Liver (tissue), 9 donors: ENCODE measurements around the gene C5orf34. TPM values are rescaled to one million over a fixed set of nuclear protein-coding genes. Genes with fewer than 3 reads are reported as not detected.

Source experiments
- DNase-seq: peaks from one replicate; pipeline ENCODE4 v3.0.0-alpha.2; 2017; ENCODE audit warnings: low spot score
- H3K27ac ChIP-seq, 2 donors: one replicate each; pipeline ENCODE4 v1.7.0; 2013; ENCODE audit warnings: inconsistent platforms in 2 of 2, low read length in 2 of 2, control low read depth in 1 of 2, low read depth in 1 of 2, mild to moderate bottlenecking in 1 of 2
- H3K27me3 ChIP-seq, 4 donors: one replicate each; pipeline versions ENCODE4 v1.6.1 to v1.7.0; 2013; ENCODE audit warnings: low read length in 3 of 4, inconsistent platforms in 1 of 4, mild to moderate bottlenecking in 1 of 4, moderate library complexity in 1 of 4; ENCODE audit not compliant: control insufficient read depth in 4 of 4, insufficient read depth in 4 of 4
- H3K36me3 ChIP-seq, 4 donors: one replicate each; pipeline versions ENCODE4 v1.6.1 to v1.7.0; 2013; ENCODE audit warnings: low read length in 3 of 4, mild to moderate bottlenecking in 3 of 4, low read depth in 1 of 4, moderate library complexity in 1 of 4; ENCODE audit not compliant: control insufficient read depth in 4 of 4, insufficient read depth in 3 of 4
- H3K4me1 ChIP-seq, 4 donors: one replicate each; pipeline versions ENCODE4 v1.6.1 to v1.7.0; 2013; ENCODE audit warnings: low read length in 3 of 4, mild to moderate bottlenecking in 3 of 4, moderate library complexity in 1 of 4; ENCODE audit not compliant: control insufficient read depth in 4 of 4, insufficient read depth in 4 of 4
- H3K4me3 ChIP-seq, 3 donors: one replicate each; pipeline versions ENCODE4 v1.6.1 to v1.7.0; 2013; ENCODE audit warnings: low read length in 3 of 3, control low read depth in 1 of 3, low read depth in 1 of 3, mild to moderate bottlenecking in 1 of 3
- H3K9ac ChIP-seq, 2 donors: one replicate each; pipeline ENCODE4 v1.7.0; 2013; ENCODE audit warnings: low read length in 2 of 2, mild to moderate bottlenecking in 2 of 2, moderate library complexity in 2 of 2, control low read depth in 1 of 2, low read depth in 1 of 2
- H3K9me3 ChIP-seq, 4 donors: one replicate each; pipeline versions ENCODE4 v1.6.1 to v1.7.0; 2013; ENCODE audit warnings: low read length in 3 of 4; ENCODE audit not compliant: control insufficient read depth in 4 of 4
- EGR1 ChIP-seq, 2 donors: IDR thresholded peaks; 2 replicates each; pipeline ENCODE4 v1.6.1; 2016 to 2018; ENCODE audit warnings: antibody characterized with exemption in 2 of 2, low read depth in 2 of 2
- FOXA1 ChIP-seq: IDR thresholded peaks from 2 replicates; pipeline ENCODE4 v1.6.1; 2016; ENCODE audit warnings: antibody characterized with exemption
- FOXA2 ChIP-seq: IDR thresholded peaks from 2 replicates; pipeline ENCODE4 v1.6.1; 2016; ENCODE audit warnings: antibody characterized with exemption
- GABPA ChIP-seq, 2 donors: IDR thresholded peaks in 1 of 2; conservative IDR thresholded peaks in 1 of 2; 2 replicates each; pipeline ENCODE4 v1.6.1; 2016; ENCODE audit warnings: antibody characterized with exemption in 2 of 2, mild to moderate bottlenecking in 1 of 2, moderate library complexity in 1 of 2
- HNF4A ChIP-seq, 2 donors: conservative IDR thresholded peaks; 2 replicates each; pipeline ENCODE4 v1.6.1; 2016; ENCODE audit warnings: antibody characterized with exemption in 2 of 2, mild to moderate bottlenecking in 2 of 2
- HNF4G ChIP-seq: IDR thresholded peaks from 2 replicates; pipeline ENCODE4 v1.6.1; 2016; ENCODE audit warnings: antibody characterized with exemption
- JUND ChIP-seq, 2 donors: IDR thresholded peaks; 2 replicates each; pipeline ENCODE4 v1.6.1; 2016; ENCODE audit warnings: antibody characterized with exemption in 2 of 2
- NR2F2 ChIP-seq: IDR thresholded peaks from 2 replicates; pipeline ENCODE4 v1.6.1; 2016; ENCODE audit warnings: antibody characterized with exemption
- REST ChIP-seq: IDR thresholded peaks from 2 replicates; pipeline ENCODE4 v1.6.1; 2016; ENCODE audit warnings: antibody characterized with exemption, mild to moderate bottlenecking
- RXRA ChIP-seq, 2 donors: IDR thresholded peaks; 2 replicates each; pipeline ENCODE4 v1.6.1; 2017 to 2018; ENCODE audit warnings: antibody characterized with exemption in 2 of 2, mild to moderate bottlenecking in 1 of 2
- SP1 ChIP-seq: IDR thresholded peaks from 2 replicates; pipeline ENCODE4 v1.6.1; 2018; ENCODE audit warnings: antibody characterized with exemption, mild to moderate bottlenecking
- TAF1 ChIP-seq: conservative IDR thresholded peaks from 2 replicates; pipeline ENCODE4 v1.6.1; 2016; ENCODE audit warnings: antibody characterized with exemption, mild to moderate bottlenecking
- YY1 ChIP-seq: IDR thresholded peaks from 2 replicates; pipeline ENCODE4 v1.6.1; 2016; ENCODE audit warnings: antibody characterized with exemption, mild to moderate bottlenecking
- WGBS: extraction: QIAGEN DNeasy Blood & Tissue Kit; methylation state at CpG from one replicate; pipeline ENCODE4 v1.1.7; 2013; 5-methylcytosine and 5-hydroxymethylcytosine counted together
- polyA plus RNA-seq, 2 donors: library from polyadenylated mRNA; stranded (reverse) in 1 of 2; unstranded in 1 of 2; fragments of 200-250 nt in 1 of 2; fragments of >200 nt in 1 of 2; fragmentation: Nextera tagmentation in 1 of 2; extraction: Ambion mirVana in 1 of 2; gene quantifications; one replicate each; pipeline versions ENCODE4 v1.2.1 to v1.2.3, GENCODE V29; 2013 to 2015
- total RNA-seq, 2 donors: library from RNA; depleted of rRNA; stranded (reverse); fragments of >200 nt; gene quantifications; one replicate each; pipeline ENCODE4 v1.2.3, GENCODE V29; 2014
- TF ChIP-seq, protein P1 (sequence below): IDR thresholded peaks from 2 replicates; pipeline ENCODE4 v1.6.1; 2016; ENCODE audit warnings: antibody characterized with exemption
- TF ChIP-seq, protein P2 (sequence below): fragments of 150-350 bp; IDR thresholded peaks from 2 replicates; pipeline ENCODE4 v1.5.1; 2017; ENCODE audit warnings: improper control_type of control experiment, low read depth, low read length; ENCODE audit not compliant: missing input control
- TF ChIP-seq, protein P3 (sequence below): IDR thresholded peaks from 2 replicates; pipeline ENCODE4 v1.6.1; 2016; ENCODE audit warnings: antibody characterized with exemption
- TF ChIP-seq, protein P4 (sequence below): IDR thresholded peaks from 2 replicates; pipeline ENCODE4 v1.6.1; 2016; ENCODE audit warnings: antibody characterized with exemption
- donor health status: healthy.
- donor health status: healthy.
- donor health status: healthy.
- donor health status: healthy.
- donor health status: healthy.

The C5orf34 gene
- total and polyA plus RNA-seq, 4 donors = 0.31 to 3.0 (median 0.46) TPM

DNA sequence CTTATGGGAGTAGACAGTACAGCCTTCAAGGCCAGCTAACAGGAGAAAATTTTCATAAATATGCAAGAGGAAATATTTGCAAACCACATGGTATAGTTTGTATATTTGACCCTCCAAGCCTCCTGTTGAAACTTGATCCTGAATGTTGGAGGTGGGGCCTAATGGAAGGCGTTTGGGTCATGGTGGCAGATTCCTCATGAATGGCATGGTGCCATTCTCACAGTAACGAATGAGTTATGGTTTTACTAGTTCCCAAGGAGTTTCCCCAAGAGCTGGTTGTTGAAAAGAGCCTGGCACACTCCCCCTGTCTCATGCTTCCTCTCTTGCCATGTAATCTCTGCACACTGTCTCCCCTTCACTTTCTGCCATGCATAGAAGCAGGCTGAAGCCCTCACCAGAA is 45.2 kb upstream of the C5orf34 start:
- no peak overlapping the region for H3K4me3 ChIP-seq
- H3K4me1 ChIP-seq = peaks cover 0 to 7% (median 5%) of the 10 kb centered on the region in 4 donors
- H3K9ac ChIP-seq = no peak overlapping the region
- 59% methylated on average over 2 of the region's 2 CpGs for WGBS
- no peaks in the 10 kb centered on the region for H3K9me3 ChIP-seq
- no peaks in the 10 kb centered on the region for H3K27me3 ChIP-seq
- H3K27ac ChIP-seq = no peak overlapping the region
- DNase-seq = no peak
- H3K36me3 ChIP-seq = no peaks in the 10 kb centered on the region
- TF ChIP-seq YY1 (no peak), TAF1 (no peak), FOXA2 (no peak), RXRA (IDR thresholded peaks at IDR 0.05) (no peak), HNF4A (conservative IDR thresholded peaks at IDR 0.05) (no peak), GABPA (IDR thresholded peaks at IDR 0.05 in 1 of 2, conservative IDR thresholded peaks at IDR 0.05 in 1 of 2) (no peak), EGR1 (IDR thresholded peaks at IDR 0.05; ENCODE audit: low read depth in 2 of 2) (no peak), FOXA1 (no peak), NR2F2 (no peak), JUND (IDR thresholded peaks at IDR 0.05) (no peak), REST (no peak), HNF4G (no peak), SP1 (no peak)
- TF ChIP-seq, protein P1, sequence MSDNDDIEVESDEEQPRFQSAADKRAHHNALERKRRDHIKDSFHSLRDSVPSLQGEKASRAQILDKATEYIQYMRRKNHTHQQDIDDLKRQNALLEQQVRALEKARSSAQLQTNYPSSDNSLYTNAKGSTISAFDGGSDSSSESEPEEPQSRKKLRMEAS = no peak
- TF ChIP-seq, protein P2, sequence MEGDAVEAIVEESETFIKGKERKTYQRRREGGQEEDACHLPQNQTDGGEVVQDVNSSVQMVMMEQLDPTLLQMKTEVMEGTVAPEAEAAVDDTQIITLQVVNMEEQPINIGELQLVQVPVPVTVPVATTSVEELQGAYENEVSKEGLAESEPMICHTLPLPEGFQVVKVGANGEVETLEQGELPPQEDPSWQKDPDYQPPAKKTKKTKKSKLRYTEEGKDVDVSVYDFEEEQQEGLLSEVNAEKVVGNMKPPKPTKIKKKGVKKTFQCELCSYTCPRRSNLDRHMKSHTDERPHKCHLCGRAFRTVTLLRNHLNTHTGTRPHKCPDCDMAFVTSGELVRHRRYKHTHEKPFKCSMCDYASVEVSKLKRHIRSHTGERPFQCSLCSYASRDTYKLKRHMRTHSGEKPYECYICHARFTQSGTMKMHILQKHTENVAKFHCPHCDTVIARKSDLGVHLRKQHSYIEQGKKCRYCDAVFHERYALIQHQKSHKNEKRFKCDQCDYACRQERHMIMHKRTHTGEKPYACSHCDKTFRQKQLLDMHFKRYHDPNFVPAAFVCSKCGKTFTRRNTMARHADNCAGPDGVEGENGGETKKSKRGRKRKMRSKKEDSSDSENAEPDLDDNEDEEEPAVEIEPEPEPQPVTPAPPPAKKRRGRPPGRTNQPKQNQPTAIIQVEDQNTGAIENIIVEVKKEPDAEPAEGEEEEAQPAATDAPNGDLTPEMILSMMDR = no peak
- TF ChIP-seq, protein P3, sequence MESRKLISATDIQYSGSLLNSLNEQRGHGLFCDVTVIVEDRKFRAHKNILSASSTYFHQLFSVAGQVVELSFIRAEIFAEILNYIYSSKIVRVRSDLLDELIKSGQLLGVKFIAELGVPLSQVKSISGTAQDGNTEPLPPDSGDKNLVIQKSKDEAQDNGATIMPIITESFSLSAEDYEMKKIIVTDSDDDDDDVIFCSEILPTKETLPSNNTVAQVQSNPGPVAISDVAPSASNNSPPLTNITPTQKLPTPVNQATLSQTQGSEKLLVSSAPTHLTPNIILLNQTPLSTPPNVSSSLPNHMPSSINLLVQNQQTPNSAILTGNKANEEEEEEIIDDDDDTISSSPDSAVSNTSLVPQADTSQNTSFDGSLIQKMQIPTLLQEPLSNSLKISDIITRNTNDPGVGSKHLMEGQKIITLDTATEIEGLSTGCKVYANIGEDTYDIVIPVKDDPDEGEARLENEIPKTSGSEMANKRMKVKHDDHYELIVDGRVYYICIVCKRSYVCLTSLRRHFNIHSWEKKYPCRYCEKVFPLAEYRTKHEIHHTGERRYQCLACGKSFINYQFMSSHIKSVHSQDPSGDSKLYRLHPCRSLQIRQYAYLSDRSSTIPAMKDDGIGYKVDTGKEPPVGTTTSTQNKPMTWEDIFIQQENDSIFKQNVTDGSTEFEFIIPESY = no peak
- TF ChIP-seq, protein P4, sequence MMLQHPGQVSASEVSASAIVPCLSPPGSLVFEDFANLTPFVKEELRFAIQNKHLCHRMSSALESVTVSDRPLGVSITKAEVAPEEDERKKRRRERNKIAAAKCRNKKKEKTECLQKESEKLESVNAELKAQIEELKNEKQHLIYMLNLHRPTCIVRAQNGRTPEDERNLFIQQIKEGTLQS = no peak
